Mucosa of gallbladder (tissue), 1 donor: ENCODE measurements around the gene AVL9. TPM values are rescaled to one million over a fixed set of nuclear protein-coding genes. Genes with fewer than 3 reads are reported as not detected.
"Not testable (repeated sequence)": the region's sequence is repeated elsewhere in the genome, so short reads cannot be mapped to it uniquely, and the experiment has no call there.

ENCODE experiments used
- DNase-seq: peaks from one replicate; pipeline ENCODE4 v3.0.0-alpha.2; 2020; ENCODE audit warnings: low spot score
- total RNA-seq: library from RNA; stranded (reverse); gene quantifications from one replicate; pipeline ENCODE4 v1.2.1, GENCODE V29; 2021
- donor health status: DM: no; HTN: no; CAD: no.

The AVL9 gene
- total RNA-seq, 1 donor from 2014 or later: 53.6 TPM

DNA sequence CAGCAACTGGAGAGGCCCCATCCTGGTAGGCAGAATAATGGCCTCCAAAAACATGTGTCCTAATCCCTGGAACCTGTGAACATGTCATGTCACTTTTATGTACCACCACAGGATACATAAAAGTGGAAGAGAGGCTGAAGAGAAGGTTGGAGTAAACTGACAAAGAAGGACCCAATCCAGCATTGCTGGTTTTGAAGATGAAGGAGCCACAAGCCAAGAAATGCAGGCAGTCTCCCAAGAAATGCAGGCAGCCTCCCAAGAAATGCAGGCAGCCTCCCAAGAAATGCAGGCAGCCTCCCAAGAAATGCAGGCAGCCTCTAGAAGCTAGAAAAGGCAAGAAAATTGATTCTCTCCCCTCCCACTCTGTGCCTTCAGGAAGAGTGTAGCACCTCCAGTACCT, 142.3 kb downstream of the AVL9 start:
- not testable (repeated sequence) for DNase-seq

Other genes starting within 250 kb of the AVL9 start
- gene LSM5, start 5.1 kb upstream of the AVL9 start, total RNA-seq: 28.0 TPM